ENCODE data around the gene LRRC28.

DNA sequence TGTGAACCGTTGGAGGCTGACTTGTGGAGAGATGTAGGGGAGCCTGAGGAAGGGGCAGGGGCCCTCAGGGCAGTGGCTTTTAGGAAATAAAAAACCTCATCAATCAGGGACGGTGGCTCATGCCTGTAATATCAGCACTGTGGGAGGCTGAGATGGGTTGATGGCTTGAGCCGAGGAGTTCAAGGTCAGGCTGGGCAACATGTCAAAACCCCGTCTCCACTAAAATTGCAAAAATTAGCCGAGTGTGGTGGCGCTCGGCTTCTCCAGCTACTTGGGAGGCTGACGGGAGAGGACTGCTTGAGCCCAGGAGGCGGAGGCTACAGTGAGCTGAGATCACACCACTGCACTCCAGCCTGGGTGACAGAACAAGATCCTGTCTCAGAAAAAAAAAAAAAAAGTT, 9.5 kb upstream of the LRRC28 start:
- TF ChIP-seq, protein P1, sequence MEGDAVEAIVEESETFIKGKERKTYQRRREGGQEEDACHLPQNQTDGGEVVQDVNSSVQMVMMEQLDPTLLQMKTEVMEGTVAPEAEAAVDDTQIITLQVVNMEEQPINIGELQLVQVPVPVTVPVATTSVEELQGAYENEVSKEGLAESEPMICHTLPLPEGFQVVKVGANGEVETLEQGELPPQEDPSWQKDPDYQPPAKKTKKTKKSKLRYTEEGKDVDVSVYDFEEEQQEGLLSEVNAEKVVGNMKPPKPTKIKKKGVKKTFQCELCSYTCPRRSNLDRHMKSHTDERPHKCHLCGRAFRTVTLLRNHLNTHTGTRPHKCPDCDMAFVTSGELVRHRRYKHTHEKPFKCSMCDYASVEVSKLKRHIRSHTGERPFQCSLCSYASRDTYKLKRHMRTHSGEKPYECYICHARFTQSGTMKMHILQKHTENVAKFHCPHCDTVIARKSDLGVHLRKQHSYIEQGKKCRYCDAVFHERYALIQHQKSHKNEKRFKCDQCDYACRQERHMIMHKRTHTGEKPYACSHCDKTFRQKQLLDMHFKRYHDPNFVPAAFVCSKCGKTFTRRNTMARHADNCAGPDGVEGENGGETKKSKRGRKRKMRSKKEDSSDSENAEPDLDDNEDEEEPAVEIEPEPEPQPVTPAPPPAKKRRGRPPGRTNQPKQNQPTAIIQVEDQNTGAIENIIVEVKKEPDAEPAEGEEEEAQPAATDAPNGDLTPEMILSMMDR (conservative IDR thresholded peaks at IDR 0.05 in 1 of 2, IDR thresholded peaks at IDR 0.05 in 1 of 2; ENCODE audit: low read depth in 1 of 2, low read length in 2 of 2) = no peak
- TF ChIP-seq EZH2 (IDR thresholded peaks at IDR 0.05; ENCODE audit: low read length, missing control alignments) = no peak
